ENCODE data around the gene PTCRA.

- TF ChIP-seq, protein P1, sequence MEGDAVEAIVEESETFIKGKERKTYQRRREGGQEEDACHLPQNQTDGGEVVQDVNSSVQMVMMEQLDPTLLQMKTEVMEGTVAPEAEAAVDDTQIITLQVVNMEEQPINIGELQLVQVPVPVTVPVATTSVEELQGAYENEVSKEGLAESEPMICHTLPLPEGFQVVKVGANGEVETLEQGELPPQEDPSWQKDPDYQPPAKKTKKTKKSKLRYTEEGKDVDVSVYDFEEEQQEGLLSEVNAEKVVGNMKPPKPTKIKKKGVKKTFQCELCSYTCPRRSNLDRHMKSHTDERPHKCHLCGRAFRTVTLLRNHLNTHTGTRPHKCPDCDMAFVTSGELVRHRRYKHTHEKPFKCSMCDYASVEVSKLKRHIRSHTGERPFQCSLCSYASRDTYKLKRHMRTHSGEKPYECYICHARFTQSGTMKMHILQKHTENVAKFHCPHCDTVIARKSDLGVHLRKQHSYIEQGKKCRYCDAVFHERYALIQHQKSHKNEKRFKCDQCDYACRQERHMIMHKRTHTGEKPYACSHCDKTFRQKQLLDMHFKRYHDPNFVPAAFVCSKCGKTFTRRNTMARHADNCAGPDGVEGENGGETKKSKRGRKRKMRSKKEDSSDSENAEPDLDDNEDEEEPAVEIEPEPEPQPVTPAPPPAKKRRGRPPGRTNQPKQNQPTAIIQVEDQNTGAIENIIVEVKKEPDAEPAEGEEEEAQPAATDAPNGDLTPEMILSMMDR (IDR thresholded peaks at IDR 0.05), result no peak
- TF ChIP-seq POLR2AphosphoS5 (IDR thresholded peaks at IDR 0.05; ENCODE audit: insufficient read depth in 1 of 2, low read depth in 1 of 2) (no peak), POLR2A (IDR thresholded peaks at IDR 0.05) (no peak)
Measured at GRCh38 chr6:42935322-42935721, 19.5 kb downstream of the PTCRA start.
